ENCODE results near the gene LARP4B. TPM values are rescaled to one million over a fixed set of nuclear protein-coding genes. Genes with fewer than 3 reads are reported as not detected.

The LARP4B gene
- total RNA-seq, 6 experiments from 2014 or later, result 81.5 to 88.1 (median 83.5) TPM

- Mint-ChIP-seq H3K27ac (no peak overlapping the region), H3K4me3 (no peak overlapping the region; the same call in 1 of the 2 replicates), H3K27me3 (ENCODE audit: insufficient read depth) (peaks cover 6% of the 10 kb centered on the region), H3K4me1 (ENCODE audit: low read depth) (peaks cover 33% of the 10 kb centered on the region), H3K9me3 (no peaks in the 10 kb centered on the region), H3K36me3 (ENCODE audit: low read depth) (peaks cover 59% of the 10 kb centered on the region)
- no peak for TF ChIP-seq CTCF (IDR thresholded peaks at IDR 0.05)
- DNase-seq, result no peak
Observed at GRCh38 chr10:818010-818409, 113.5 kb downstream of the LARP4B start.

GRCh38 chr10:817371-817770 is 114.1 kb downstream of the LARP4B start:
- Mint-ChIP-seq H3K4me1 (ENCODE audit: low read depth) (peaks cover 35% of the 10 kb centered on the region), H3K9me3 (no peaks in the 10 kb centered on the region), H3K4me3 (no peak overlapping the region), H3K27me3 (ENCODE audit: insufficient read depth) (peaks cover 6% of the 10 kb centered on the region; the same call in 1 of the 2 replicates), H3K36me3 (ENCODE audit: low read depth) (peaks cover 58% of the 10 kb centered on the region), H3K27ac (peak overlapping the region; percentile 17; the same call in 1 of the 2 replicates)
- DNase-seq, result no peak
- no peak for TF ChIP-seq CTCF (IDR thresholded peaks at IDR 0.05)

GRCh38 chr10:816958-817357 is 114.5 kb downstream of the LARP4B start:
- H3K27me3 Mint-ChIP-seq (ENCODE audit: insufficient read depth), result peaks cover 8% of the 10 kb centered on the region; the same call in 1 of the 2 replicates
- DNase-seq, result no peak
- peaks cover 59% of the 10 kb centered on the region for H3K36me3 Mint-ChIP-seq (ENCODE audit: low read depth)
- no peak overlapping the region for H3K4me3 Mint-ChIP-seq
- TF ChIP-seq CTCF (IDR thresholded peaks at IDR 0.05), result no peak
- H3K27ac Mint-ChIP-seq, result peak overlapping the region; percentile 17; the same call in 1 of the 2 replicates
- H3K9me3 Mint-ChIP-seq, result no peaks in the 10 kb centered on the region
- H3K4me1 Mint-ChIP-seq (ENCODE audit: low read depth), result peaks cover 35% of the 10 kb centered on the region

GRCh38 chr10:816091-816477 is 115.4 kb downstream of the LARP4B start:
- H3K27ac Mint-ChIP-seq, result no peak overlapping the region
- no peak for DNase-seq
- no peak for TF ChIP-seq CTCF (IDR thresholded peaks at IDR 0.05)
- H3K36me3 Mint-ChIP-seq (ENCODE audit: low read depth), result peaks cover 55% of the 10 kb centered on the region
- peaks cover 30% of the 10 kb centered on the region for H3K4me1 Mint-ChIP-seq (ENCODE audit: low read depth)
- no peaks in the 10 kb centered on the region for H3K9me3 Mint-ChIP-seq
- H3K4me3 Mint-ChIP-seq, result no peak overlapping the region
- H3K27me3 Mint-ChIP-seq (ENCODE audit: insufficient read depth), result peaks cover 10% of the 10 kb centered on the region; the same call in 1 of the 2 replicates

GRCh38 chr10:815338-816090 is 116.0 kb downstream of the LARP4B start:
- Mint-ChIP-seq H3K4me1 (ENCODE audit: low read depth) (peaks cover 24% of the 10 kb centered on the region), H3K27ac (no peak overlapping the region), H3K27me3 (ENCODE audit: insufficient read depth) (peaks cover 10% of the 10 kb centered on the region; the same call in 1 of the 2 replicates), H3K9me3 (no peaks in the 10 kb centered on the region), H3K4me3 (no peak overlapping the region; the same call in 1 of the 2 replicates), H3K36me3 (ENCODE audit: low read depth) (peaks cover 49% of the 10 kb centered on the region)
- TF ChIP-seq CTCF (IDR thresholded peaks at IDR 0.05), result peak; percentile 55
- DNase-seq, result no peak
